Stimulated activated CD4-positive, alpha-beta T cell treated with anti-CD3 and anti-CD28 coated beads, Interleukin-1b, Interleukin-23, amount 100 ng/mL, for 24 hours (primary cell): ENCODE measurements around the gene ARRB2.
"Not testable (repeated sequence)": the region's sequence is repeated elsewhere in the genome, so short reads cannot be mapped to it uniquely, and the experiment has no call there.

Experiments
- DNase-seq, 4 experiments: peaks; one replicate each; pipeline ENCODE4 v3.0.0-alpha.2; 2020; ENCODE audit warnings: low read depth in 4 of 4, low spot score in 1 of 4

Gene ARRB2

GRCh38 chr17:4699401-4700056 is 10.9 kb upstream of the ARRB2 start:
- not testable (repeated sequence) for DNase-seq

GRCh38 chr17:4701116-4701515 is 9.3 kb upstream of the ARRB2 start:
- no peak for DNase-seq

GRCh38 chr17:4703330-4703691 is 7.1 kb upstream of the ARRB2 start:
- DNase-seq = no peak

- DNase-seq = not testable (repeated sequence)
These were observed 5.9 kb upstream of the ARRB2 start for GRCh38 chr17:4704574-4704907.

- DNase-seq = no peak
These were observed 5.4 kb upstream of the ARRB2 start for GRCh38 chr17:4704991-4705390.

- no peak for DNase-seq
These were observed 4.3 kb upstream of the ARRB2 start for GRCh38 chr17:4706121-4706520.

GRCh38 chr17:4708436-4708835 is 2.0 kb upstream of the ARRB2 start:
- DNase-seq = peak in 1 of 4 experiments; percentile 41

- peak in 1 of 4 experiments; percentile 24 for DNase-seq
These were observed 532 bp downstream of the ARRB2 start for GRCh38 chr17:4710693-4711634.

- DNase-seq = no peak
These were observed 1.3 kb downstream of the ARRB2 start for GRCh38 chr17:4711661-4712181.

- DNase-seq = no peak
These were observed 2.1 kb downstream of the ARRB2 start for GRCh38 chr17:4712526-4712925.

- not testable (repeated sequence) for DNase-seq
These were observed 4.1 kb downstream of the ARRB2 start for GRCh38 chr17:4714340-4715062.

- DNase-seq = no peak
These were observed 4.8 kb downstream of the ARRB2 start for GRCh38 chr17:4715063-4715744.

- DNase-seq = no peak
These were observed 5.6 kb downstream of the ARRB2 start for GRCh38 chr17:4716081-4716480.

- no peak for DNase-seq
These were observed 7.4 kb downstream of the ARRB2 start for GRCh38 chr17:4717791-4718190.

GRCh38 chr17:4718276-4718675 is 7.8 kb downstream of the ARRB2 start:
- no peak for DNase-seq

- no peak for DNase-seq
These were observed 8.7 kb downstream of the ARRB2 start for GRCh38 chr17:4719146-4719545.

- DNase-seq = no peak
These were observed 9.3 kb downstream of the ARRB2 start for GRCh38 chr17:4719684-4720221.

- DNase-seq = no peak
These were observed 10.4 kb downstream of the ARRB2 start for GRCh38 chr17:4720787-4721186.

- no peak for DNase-seq
These were observed 11.0 kb downstream of the ARRB2 start for GRCh38 chr17:4721203-4722135.
